IMR-90 (cell line): ENCODE measurements around the gene KRT27.

ENCODE experiments used
- CEBPB ChIP-seq: IDR thresholded peaks from 2 replicates; pipeline ENCODE4 v1.6.1; 2012; ENCODE audit warnings: low read depth, low read length, improper control_type of control experiment
- TF ChIP-seq, protein P1 (sequence below): conservative IDR thresholded peaks from 2 replicates; pipeline ENCODE4 v1.5.1; 2012; ENCODE audit warnings: mild to moderate bottlenecking, low read depth, low read length, improper control_type of control experiment

DNA sequence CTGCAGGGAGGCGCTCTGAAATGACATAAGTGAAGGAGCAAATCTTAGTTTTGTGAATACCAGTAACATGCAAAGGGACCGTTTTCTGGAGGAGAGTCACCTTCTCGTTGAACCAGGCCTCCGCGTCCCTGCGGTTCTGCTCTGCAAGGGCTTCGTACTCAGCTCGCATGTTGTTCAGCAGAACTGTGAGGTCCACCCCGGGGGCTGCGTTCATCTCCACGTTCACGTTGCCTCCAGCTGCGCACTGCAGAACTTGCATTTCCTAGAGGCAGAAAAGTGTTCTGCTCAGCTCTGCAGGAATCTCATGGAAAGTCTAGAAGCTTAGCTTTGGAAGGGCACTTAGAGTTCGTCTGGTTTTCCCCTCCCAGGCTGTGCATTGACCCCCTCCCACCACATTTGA, 31.3 kb downstream of the KRT27 start:
- no peak for TF ChIP-seq CEBPB
- TF ChIP-seq, protein P1, sequence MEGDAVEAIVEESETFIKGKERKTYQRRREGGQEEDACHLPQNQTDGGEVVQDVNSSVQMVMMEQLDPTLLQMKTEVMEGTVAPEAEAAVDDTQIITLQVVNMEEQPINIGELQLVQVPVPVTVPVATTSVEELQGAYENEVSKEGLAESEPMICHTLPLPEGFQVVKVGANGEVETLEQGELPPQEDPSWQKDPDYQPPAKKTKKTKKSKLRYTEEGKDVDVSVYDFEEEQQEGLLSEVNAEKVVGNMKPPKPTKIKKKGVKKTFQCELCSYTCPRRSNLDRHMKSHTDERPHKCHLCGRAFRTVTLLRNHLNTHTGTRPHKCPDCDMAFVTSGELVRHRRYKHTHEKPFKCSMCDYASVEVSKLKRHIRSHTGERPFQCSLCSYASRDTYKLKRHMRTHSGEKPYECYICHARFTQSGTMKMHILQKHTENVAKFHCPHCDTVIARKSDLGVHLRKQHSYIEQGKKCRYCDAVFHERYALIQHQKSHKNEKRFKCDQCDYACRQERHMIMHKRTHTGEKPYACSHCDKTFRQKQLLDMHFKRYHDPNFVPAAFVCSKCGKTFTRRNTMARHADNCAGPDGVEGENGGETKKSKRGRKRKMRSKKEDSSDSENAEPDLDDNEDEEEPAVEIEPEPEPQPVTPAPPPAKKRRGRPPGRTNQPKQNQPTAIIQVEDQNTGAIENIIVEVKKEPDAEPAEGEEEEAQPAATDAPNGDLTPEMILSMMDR, result no peak
